ENCODE data around the gene BRSK1.

The BRSK1 gene

GRCh38 chr19:55302318-55302703 is 18.5 kb downstream of the BRSK1 start:
- no peak for DNase-seq

DNA sequence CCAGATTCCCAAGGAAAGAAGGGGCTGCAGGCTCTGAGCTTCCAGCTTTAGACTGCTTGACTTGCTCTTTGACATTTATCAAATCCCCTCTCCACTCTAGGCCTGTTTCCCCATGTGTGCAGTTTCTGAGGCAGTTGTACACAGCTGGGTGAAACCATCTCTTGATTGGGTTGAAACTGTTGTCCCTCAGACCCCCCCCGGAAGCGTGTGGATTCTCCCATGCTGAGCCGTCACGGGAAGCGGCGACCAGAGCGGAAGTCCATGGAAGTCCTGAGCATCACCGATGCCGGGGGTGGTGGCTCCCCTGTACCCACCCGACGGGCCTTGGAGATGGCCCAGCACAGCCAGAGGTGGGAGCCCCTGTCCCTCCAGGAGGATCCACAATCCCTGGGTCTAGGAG is 19.7 kb downstream of the BRSK1 start:
- no peak for DNase-seq

DNA sequence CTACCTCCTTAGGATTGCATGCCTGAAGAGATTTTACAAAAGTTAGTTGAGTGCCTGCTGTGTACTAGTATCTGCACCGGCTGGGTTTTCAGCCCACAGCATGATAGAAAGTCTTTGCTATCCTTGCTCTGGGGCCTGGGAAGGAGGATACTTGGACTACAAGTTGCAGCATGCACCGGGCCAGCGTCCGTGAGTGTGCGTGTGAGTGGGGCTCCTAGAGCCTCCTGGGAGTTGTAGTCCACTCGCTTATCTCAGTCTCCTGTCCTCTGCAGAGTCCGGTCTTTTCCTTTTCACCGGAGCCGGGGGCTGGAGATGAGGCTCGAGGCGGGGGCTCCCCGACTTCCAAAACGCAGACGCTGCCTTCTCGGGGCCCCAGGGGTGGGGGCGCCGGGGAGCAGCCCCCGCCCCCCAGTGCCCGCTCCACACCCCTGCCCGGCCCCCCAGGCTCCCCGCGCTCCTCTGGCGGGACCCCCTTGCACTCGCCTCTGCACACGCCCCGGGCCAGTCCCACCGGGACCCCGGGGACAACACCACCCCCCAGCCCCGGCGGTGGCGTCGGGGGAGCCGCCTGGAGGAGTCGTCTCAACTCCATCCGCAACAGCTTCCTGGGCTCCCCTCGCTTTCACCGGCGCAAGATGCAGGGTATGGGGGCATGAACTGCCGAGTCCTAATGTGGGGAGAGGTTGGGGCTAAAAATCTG is 20.6 kb downstream of the BRSK1 start:
- DNase-seq = no peak

- no peak for DNase-seq
These were observed 21.2 kb downstream of the BRSK1 start for GRCh38 chr19:55304980-55305379.

DNA sequence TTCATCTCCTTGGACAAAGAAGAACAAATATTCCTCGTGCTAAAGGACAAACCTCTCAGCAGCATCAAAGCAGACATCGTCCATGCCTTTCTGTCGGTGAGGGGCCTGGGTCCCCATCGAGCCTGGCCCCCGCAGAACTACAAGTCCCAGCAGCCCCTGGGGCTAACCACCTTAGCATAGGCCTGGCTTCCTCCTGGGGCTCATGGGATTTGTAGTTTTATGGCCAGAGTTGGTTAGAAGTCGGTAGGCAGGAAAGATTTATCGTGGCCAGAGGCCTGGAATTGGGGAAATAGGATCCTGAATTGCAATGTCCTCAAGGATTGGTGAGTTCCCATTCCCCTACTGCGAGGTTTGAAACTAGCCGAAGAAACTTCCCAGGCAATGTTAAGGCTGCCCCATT is 21.7 kb downstream of the BRSK1 start:
- DNase-seq = peak in 2 of 56 donors; percentile 8 to 16

DNA sequence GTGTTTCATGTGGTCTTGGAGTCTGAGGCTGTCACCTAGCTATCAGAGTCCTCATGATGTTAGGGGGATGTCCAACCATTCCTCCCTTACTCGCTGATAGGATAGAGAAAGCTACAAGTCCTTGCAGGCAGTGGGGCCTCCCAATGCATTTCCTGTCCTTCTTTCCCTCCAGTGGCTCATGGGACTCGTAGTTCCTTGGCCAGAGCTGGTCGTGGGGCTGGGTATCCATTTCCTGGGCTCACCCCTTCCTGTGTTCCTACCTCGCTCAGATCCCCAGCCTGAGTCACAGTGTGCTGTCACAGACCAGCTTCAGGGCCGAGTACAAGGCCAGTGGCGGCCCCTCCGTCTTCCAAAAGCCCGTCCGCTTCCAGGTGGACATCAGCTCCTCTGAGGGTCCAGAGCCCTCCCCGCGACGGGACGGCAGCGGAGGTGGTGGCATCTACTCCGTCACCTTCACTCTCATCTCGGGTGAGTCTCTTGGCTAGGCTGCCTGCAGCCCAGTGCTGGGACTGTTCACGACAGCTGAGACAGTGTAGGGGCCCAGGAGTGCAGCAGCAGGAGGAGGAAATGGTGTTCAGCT is 22.3 kb downstream of the BRSK1 start:
- DNase-seq = no peak

- DNase-seq = no peak
These were observed 22.9 kb downstream of the BRSK1 start for GRCh38 chr19:55306712-55307111.

DNA sequence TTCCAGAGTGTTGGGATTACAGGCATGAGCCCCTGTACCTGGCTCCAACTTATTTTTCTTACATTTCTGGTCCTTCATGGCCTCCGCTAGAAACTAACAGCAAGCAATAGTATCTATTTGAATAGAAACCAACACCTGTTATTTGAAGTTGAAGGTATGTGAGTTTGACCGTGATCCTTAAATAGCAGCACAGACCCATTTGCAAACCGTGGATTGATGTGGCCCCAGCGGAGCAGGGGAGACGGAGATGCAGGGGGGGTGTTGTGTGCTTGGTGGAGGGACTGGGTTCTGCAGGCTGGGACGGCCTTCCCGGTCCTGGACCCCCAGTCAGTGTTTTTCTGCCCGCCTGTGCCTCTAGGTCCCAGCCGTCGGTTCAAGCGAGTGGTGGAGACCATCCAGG is 24.5 kb downstream of the BRSK1 start:
- DNase-seq = no peak

DNA sequence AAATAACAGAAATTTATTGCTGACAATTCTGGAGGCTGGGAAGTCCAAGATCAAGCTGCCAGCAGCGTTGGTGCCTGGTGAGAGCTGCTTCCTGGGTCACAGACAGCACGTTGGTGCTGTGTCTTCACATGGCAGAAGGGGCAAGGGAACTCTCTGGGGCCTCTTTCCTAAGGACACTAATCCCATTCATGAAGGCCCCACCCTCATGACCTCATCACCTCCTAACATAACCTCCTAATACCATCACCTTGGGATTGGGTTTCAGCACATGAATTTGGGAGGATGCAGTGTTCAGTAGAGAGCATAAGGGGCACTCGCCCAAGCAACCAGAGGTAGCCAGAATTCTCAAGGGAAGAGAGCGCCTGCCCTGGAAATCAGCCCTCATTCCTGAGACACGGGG is 25.7 kb downstream of the BRSK1 start:
- no peak for DNase-seq

DNA sequence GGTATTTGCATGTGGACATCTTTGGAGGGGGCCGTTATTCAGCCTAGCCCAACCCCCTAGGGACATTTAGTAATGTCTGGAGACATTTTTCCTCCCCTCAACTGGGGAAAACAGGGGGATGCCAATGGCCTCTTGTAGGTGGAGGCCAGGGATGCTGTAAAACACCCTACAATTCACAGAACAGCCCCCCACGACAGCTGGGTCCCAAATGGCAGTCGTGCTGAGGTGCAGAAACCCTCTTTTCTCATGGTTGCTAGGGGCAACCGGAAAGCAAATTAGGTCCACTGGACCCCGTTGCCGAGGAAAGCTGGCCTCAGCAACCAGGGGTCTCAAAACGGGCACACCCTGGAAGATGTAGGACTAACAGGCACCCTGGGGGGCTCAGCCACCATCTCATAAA is 26.7 kb downstream of the BRSK1 start:
- DNase-seq = no peak

DNA sequence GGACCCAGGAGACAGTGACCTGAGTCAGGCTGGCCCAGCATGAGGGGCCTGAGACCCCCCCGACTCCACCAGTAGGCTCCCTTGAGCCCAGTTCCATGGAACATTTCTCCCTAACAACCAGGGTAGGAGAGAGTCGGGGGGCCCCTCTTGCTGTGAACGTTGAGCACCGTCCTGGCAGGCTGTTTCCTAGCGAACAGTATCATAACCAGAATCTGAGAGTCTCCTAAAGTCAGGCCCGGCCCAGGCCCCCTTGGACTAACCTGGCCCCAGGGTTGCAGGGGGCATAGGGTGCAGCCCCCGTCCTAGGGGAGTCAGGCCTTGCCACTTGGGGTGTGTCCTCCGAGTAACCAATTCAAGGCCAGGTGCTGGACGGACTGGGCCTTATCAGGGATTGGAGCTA is 27.6 kb downstream of the BRSK1 start:
- DNase-seq = no peak

DNA sequence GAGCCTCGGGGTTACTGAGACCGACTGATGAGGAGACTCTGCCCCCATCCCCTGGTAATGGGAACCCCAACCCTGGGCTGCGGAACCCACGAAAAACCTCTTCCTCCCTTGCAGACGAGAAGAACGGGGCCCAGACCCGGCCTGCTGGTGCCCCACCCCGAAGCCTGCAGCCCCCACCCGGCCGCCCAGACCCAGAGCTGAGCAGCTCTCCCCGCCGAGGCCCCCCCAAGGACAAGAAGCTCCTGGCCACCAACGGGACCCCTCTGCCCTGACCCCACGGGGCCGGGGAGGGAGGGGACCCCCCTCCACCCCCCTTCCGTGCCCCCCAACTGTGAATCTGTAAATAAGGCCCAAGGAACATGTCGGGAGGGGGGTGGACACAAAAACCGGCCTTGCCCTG is 28.0 kb downstream of the BRSK1 start:
- DNase-seq = no peak

DNA sequence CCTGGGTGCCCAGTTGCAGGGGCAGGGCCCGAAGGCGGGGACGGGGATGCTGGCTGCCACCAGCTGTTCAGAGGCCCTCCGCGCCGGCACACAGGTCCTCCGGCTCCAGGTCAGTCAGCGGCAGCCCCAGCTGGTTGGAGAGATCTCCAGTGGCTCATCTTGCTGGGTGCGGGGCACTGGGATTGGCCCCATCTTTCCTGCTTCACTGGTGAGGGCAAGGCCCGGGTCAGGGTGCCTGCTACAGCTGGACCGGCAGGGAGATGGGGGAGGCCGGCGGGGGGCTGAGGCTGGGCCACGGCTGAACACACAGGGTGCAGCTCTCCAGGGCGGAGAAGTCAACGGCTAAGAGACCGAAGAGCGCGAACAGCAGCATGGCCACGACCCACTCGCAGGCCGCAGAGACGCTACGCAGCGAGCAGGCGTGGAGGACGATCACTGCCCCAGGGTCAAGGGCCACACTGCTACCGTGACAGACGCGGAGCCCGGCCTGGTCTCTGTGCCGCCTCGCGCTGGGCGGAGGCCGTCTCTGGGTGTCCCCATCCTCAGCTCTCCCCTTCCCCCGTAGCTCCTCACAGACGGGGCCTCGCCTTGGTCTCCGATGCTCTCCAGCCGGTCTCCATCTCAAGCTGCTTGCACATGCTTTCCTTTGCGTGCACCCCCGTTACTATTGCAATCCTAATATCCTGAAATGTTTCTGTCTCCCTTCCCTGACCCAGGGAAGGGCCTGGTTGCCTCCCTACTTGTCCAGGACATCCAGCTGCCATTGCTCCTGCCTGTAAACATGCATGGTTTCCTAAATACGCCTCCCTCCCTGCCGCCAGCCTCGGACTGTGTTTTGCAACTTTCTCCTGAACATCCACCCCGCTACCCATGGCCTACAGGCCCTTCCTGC is 29.1 kb downstream of the BRSK1 start:
- DNase-seq = no peak

DNA sequence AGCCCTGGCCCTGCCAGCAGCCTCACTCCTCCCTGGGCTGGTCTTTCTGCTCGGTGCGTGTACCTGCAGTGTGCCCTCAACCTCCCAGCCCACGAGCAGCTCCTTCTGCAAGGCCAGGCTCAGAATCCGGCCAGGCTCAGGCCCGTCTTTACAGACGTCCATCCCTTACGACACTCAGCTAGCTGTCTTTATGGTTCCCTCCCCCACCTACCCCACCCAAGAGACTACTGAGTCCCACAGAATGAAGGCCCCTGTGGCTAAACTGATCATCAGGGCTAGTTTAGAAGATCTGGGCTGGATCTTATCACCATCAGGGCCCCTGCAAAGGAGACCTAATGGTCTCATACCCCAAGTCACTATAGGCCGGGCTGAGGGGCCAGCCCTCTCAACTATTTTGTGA is 30.6 kb downstream of the BRSK1 start:
- no peak for DNase-seq

DNA sequence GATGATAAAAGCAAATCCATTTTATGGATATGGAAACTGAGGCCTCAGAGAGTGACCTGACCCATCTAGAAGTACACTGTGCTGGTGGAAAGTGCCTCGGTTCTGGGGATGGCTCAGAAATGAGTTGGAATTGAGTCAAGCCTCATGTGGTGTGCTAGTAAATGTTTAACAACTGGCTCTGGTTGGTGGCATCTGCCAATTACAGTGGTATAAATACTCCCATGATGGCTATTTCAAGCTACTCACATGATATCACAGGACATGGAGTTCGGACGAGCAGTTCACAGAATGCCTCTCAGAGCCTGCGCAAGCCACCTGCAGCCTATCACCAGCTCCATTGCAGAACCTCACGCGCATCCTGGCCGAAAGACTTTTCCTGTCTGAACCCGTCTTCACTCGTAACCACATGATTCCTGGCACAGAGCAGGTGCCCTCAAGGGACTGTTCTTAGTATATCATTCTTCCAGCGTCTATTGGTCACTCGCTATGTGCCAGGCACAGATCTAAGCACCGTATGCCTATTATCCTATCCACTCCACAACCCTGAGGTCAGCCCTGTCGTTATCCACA is 32.2 kb downstream of the BRSK1 start:
- DNase-seq = no peak

- no peak for DNase-seq
These were observed 32.8 kb downstream of the BRSK1 start for GRCh38 chr19:55316646-55317045.

DNA sequence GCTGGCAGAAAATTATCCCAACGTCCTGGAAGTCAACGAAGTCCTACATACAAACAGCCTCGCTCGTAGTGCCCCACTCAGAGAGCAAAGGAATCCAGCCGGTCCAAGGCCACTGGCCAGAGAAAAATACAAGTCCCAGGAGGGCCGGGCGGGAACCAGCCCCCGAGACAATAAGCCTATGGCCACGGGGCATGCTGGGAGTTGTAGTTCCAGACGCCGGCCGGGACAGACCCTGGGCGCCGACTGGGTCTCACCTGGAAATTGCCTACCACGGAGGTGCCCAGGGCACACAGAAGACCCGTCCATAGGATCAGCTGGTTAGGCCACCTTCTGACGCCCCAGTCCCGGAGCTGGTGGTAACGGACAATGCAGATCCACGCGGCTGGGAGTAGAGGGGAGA is 36.0 kb downstream of the BRSK1 start:
- peak in 25 of 56 donors; percentile 2 to 70 (median 24) for DNase-seq

DNA sequence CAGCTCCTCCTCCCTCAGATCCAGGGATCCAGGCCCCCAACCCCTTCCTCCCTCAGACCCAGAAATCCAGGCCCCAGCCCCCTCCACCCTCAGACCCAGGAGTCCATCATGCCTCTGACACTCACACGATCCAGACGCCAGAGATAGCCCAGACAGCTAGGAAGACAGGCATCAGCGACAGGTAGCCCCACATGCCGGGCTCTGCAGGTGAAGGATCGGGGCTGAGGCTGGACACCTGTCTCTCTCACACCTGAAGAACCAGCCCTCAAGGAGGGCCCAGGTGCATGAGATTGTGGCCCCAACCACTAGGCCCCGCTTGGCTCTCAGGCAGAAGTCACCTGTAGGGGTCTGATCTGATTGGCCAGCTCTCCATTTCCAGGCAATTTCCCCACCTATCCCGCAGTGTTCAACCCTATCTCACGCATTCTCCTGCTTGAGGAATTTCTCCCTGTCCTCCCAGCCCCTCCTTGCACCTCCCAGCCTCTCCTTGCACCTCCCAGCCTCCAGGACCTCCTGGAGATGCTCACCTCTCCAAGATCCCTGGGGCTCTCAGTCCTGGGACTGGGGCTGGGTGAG is 37.1 kb downstream of the BRSK1 start:
- no peak for DNase-seq

- no peak for DNase-seq
These were observed 37.8 kb downstream of the BRSK1 start for GRCh38 chr19:55321466-55322137.

- no peak for DNase-seq
These were observed 38.5 kb downstream of the BRSK1 start for GRCh38 chr19:55322204-55322885.

DNA sequence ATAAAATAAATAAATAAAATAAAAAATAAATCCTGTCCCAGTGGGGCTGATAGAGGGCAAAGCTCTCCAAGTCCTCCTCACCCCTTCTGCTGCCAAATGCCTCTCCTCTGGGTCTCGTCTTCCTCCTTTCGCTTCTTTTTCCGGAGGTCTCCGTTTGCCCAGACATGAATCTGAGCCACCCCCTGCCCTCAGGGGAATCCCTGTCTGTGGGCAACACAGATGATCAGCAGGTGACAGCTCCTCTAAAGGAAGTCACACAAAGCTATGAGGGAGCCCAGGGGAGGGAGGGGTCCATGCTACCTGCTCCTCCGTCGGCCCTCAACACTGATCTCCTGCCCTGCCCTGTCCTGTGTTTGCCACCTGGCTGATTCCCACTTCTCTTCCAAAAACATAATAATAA is 40.9 kb downstream of the BRSK1 start:
- DNase-seq = no peak

Measured in nucleus accumbens (tissue), 56 donors.